ENCODE results near the gene PHGDH.

DNA sequence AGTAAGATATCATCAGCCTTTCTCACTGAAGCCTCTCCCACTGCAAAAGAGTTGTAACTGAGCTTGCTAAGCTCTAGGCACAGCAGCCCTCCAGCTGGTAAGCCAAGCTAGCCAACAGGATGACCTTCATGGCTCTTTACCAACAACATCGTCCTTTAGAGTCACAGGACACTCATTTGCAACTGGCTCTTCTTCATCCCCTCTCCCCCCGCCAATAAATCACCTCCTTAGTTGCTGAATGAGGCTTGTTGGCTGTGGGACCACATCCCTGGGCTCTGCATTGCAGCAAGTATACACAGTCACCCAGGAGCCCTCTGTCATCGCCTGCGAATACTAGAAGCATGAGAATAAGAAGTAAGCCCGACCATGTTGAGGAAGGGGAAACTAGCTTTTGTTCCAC, 47.7 kb upstream of the PHGDH start:
- TF ChIP-seq FOXP2 (optimal IDR thresholded peaks at IDR 0.05; ENCODE audit: control extremely low read depth, extremely low read length, insufficient read depth) = no peak
- TF ChIP-seq EZH2 (IDR thresholded peaks at IDR 0.05) = no peak
- no peak for TF ChIP-seq POLR2AphosphoS5 (IDR thresholded peaks at IDR 0.05; ENCODE audit: borderline replicate concordance, low read depth, low read length)
